Osteocyte (in vitro differentiated cells): ENCODE measurements around the gene ATF7. TPM values are rescaled to one million over a fixed set of nuclear protein-coding genes. Genes with fewer than 3 reads are reported as not detected.

ENCODE experiments used
- DNase-seq: peaks from one replicate; pipeline ENCODE4 v3.0.0; 2021; ENCODE audit warnings: mixed read lengths; ENCODE audit not compliant: unreplicated experiment; ENCODE audit errors: extremely low spot score
- H3K27ac Mint-ChIP-seq: one replicate; pipeline ENCODE4 v1.8.0; 2021; ENCODE audit warnings: mild to moderate bottlenecking, mixed read lengths; ENCODE audit not compliant: unreplicated experiment
- H3K27me3 Mint-ChIP-seq: one replicate; pipeline ENCODE4 v1.8.0; 2021; ENCODE audit warnings: mixed read lengths; ENCODE audit not compliant: unreplicated experiment
- H3K36me3 Mint-ChIP-seq: one replicate; pipeline ENCODE4 v1.8.0; 2021; ENCODE audit warnings: mixed read lengths; ENCODE audit not compliant: unreplicated experiment
- H3K4me1 Mint-ChIP-seq: one replicate; pipeline ENCODE4 v1.8.0; 2021; ENCODE audit warnings: mixed read lengths; ENCODE audit not compliant: unreplicated experiment
- H3K4me3 Mint-ChIP-seq: one replicate; pipeline ENCODE4 v1.8.0; 2021; ENCODE audit warnings: mild to moderate bottlenecking, moderate library complexity, mixed read lengths; ENCODE audit not compliant: unreplicated experiment
- H3K9me3 Mint-ChIP-seq: one replicate; pipeline ENCODE4 v1.8.0; 2021; ENCODE audit warnings: mixed read lengths; ENCODE audit not compliant: unreplicated experiment
- total RNA-seq: library from RNA; stranded (reverse); gene quantifications from 2 replicates; pipeline ENCODE4 v1.2.1, GENCODE V29; 2021
- TF ChIP-seq, protein P1 (sequence below): fragments of 200-600 bp; sonication (generic); IDR thresholded peaks from 2 replicates; pipeline ENCODE4 v1.5.0; 2021; ENCODE audit warnings: antibody characterized with exemption, mild to moderate bottlenecking, moderate library complexity

The ATF7 gene
- total RNA-seq, 1 donor from 2014 or later = 50.0 TPM

DNA sequence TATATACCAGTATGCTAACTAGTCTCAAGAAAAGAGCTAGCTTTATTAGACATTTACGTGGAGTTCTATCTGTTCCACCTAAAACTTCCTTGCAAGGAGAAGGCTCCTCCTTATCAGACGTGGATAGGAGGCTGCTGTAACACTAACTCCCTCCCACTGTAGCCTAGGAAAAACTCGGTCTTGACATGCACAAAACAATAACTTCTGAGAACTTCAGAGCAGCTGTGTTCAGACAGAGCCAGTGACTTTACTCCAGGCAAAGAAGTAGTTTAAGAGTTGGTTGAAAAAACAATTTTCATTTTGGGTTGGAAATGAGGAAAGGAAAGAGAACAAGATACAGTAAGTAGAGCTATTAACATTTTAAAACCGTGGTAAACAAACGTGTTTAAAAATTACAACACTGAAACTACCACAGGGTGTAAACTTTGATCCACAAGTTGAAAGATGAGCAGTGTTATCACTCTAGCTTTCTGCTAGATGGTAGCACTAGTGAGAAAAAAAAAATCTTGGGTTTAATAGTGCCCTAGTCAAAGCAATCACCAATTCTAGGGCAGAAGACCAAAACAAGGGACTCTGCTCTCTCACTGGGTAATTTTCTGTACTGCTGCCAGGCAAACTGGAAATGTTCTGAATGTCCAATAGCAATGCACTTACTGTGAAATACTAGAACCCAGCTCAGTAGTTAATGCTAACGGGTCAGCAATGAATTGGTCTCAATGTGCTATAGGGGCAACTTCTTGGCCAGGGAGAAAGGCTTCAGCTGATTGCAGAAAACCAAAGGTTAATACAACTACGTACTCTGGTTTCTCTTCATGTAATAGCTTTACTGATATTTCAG lies 2.4 kb downstream of the ATF7 start:
- Mint-ChIP-seq H3K9me3 (no peaks in the 10 kb centered on the region), H3K36me3 (peaks cover 2% of the 10 kb centered on the region), H3K4me1 (peaks cover 49% of the 10 kb centered on the region), H3K27me3 (no peaks in the 10 kb centered on the region), H3K4me3 (peak overlapping the region; percentile 97), H3K27ac (peak overlapping the region; percentile 98)
- TF ChIP-seq, protein P1, sequence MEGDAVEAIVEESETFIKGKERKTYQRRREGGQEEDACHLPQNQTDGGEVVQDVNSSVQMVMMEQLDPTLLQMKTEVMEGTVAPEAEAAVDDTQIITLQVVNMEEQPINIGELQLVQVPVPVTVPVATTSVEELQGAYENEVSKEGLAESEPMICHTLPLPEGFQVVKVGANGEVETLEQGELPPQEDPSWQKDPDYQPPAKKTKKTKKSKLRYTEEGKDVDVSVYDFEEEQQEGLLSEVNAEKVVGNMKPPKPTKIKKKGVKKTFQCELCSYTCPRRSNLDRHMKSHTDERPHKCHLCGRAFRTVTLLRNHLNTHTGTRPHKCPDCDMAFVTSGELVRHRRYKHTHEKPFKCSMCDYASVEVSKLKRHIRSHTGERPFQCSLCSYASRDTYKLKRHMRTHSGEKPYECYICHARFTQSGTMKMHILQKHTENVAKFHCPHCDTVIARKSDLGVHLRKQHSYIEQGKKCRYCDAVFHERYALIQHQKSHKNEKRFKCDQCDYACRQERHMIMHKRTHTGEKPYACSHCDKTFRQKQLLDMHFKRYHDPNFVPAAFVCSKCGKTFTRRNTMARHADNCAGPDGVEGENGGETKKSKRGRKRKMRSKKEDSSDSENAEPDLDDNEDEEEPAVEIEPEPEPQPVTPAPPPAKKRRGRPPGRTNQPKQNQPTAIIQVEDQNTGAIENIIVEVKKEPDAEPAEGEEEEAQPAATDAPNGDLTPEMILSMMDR = no peak
- DNase-seq = no peak

DNA sequence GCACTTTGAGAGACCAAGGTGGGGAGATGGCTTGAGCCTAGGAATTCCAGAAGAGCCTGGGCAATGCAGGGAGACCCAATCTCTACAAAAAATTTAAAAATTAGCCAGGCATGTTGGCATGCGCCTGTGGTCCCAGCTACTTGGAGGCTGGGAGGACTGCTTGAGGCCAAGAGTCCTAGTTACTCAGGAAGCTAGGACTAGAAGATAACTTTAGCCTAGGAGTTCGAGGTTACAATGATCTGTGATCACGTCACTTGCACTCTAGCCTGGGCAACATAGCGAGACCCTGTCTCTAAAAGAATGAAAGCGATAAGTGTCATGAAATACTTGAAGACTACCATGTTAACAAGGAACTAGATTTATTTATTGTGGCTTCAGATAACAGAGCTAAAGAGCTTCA lies 3.5 kb downstream of the ATF7 start:
- H3K27me3 Mint-ChIP-seq = no peaks in the 10 kb centered on the region

DNA sequence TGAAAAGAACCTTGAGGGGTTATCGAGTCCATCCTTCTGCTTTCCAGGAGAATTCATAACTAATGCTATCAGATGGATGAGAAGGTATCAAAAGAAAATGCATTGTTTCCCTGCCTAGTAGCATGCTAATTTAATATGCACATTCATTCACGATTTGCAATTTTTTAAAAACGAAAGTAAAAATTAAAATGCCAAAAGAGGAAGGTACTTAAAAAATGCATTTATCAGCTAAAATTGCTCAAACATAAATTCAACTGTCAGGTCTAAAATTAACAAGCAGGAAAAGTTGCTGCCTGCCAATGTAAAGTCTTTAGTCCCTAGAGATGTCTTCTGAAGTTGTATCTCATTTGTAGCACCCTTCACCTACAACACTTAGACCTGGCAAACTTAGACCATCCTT lies 7.9 kb downstream of the ATF7 start:
- Mint-ChIP-seq H3K9me3 (no peaks in the 10 kb centered on the region), H3K27me3 (no peaks in the 10 kb centered on the region), H3K4me1 (peaks cover 31% of the 10 kb centered on the region), H3K4me3 (peak overlapping the region; percentile 29), H3K27ac (peak overlapping the region; percentile 87), H3K36me3 (peaks cover 9% of the 10 kb centered on the region)
- DNase-seq = no peak
- TF ChIP-seq, protein P1 = no peak

More for the DNA sequence above, 3.5 kb downstream of the ATF7 start:
- TF ChIP-seq, protein P1 = no peak
- peak overlapping the region; percentile 97 for H3K4me3 Mint-ChIP-seq
- H3K27ac Mint-ChIP-seq = peak overlapping the region; percentile 98
- no peak for DNase-seq
- peaks cover 59% of the 10 kb centered on the region for H3K4me1 Mint-ChIP-seq
- H3K36me3 Mint-ChIP-seq = peaks cover 6% of the 10 kb centered on the region
- no peaks in the 10 kb centered on the region for H3K9me3 Mint-ChIP-seq

DNA sequence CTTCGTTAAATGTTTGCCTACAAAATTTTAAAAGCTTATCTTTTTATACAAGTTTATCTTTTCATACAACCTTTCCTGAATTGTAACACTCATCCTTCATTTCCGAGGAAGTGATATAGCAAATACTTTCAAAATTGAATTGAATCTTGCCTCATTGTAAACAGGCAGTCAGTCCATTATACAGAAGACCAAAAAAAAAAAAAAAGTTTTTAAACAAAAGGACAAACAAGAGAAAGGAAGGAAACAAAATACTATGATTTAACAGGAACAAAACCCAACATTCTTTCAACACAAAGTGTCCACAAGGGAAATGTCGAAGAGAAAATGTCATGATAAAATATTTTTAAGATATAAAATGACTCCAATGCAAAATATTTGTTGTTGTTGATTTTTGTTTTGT lies 8.5 kb downstream of the ATF7 start:
- DNase-seq = no peak
- Mint-ChIP-seq H3K9me3 (no peaks in the 10 kb centered on the region), H3K27ac (peak overlapping the region; percentile 87), H3K36me3 (peaks cover 9% of the 10 kb centered on the region), H3K27me3 (no peaks in the 10 kb centered on the region), H3K4me1 (peaks cover 26% of the 10 kb centered on the region), H3K4me3 (no peak overlapping the region)
- TF ChIP-seq, protein P1 = no peak

DNA sequence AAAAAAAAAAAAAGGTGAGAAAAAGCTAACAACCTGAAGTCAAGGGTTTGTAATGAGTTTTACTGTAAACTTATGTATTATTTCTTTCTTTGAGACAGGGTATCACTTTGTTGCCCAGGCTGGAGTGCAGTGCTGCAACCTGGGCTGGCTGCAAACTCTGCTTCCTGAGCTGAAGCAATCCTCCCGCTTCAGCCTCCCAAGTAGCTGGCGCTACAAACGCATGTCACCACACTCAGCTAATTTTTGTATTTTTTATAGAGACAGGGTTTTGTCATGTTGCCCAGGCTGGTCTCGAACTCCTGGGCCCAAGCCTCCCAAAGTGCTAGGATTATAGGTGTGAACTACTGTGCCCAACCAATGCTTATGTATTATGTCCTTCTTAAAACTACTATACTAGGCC lies 9.2 kb downstream of the ATF7 start:
- H3K27ac Mint-ChIP-seq = no peak overlapping the region
- TF ChIP-seq, protein P1 = no peak
- peaks cover 9% of the 10 kb centered on the region for H3K36me3 Mint-ChIP-seq
- H3K4me3 Mint-ChIP-seq = no peak overlapping the region
- H3K9me3 Mint-ChIP-seq = no peaks in the 10 kb centered on the region
- no peaks in the 10 kb centered on the region for H3K27me3 Mint-ChIP-seq
- DNase-seq = no peak
- peaks cover 21% of the 10 kb centered on the region for H3K4me1 Mint-ChIP-seq
